ENCODE data around the gene NEK10. TPM values are rescaled to one million over a fixed set of nuclear protein-coding genes. Genes with fewer than 3 reads are reported as not detected.

The NEK10 gene
- total and polyA plus RNA-seq, 2 donors (not counting 3 experiments of a cell fraction or from before 2014, with no cell fraction given), result 0.32 to 5.0 TPM

DNA sequence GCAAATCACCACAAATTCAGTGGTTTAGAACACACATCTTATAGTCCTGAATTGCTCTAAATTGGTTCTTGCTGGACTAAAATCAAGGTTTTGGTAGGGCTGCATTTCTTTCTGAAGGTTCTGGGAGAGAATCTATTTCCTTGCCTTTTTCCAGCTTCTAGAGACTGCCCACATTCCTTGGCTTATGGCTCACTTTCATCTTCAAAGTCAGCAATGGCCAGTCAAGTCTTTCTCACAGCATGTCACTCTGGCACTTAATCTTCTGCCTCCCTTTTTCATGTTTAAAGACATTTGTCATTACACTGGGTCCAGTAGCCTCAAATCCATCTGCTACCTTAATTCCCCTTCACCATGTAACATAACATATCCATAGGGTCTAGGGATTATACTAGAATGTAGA lies 149.0 kb downstream of the NEK10 start:
- TF ChIP-seq EZH2 (IDR thresholded peaks at IDR 0.05; ENCODE audit: borderline replicate concordance, low read depth, low read length, severe bottlenecking) (no peak), MYC (IDR thresholded peaks at IDR 0.05; ENCODE audit: low read depth, low read length) (no peak), GATA2 (IDR thresholded peaks at IDR 0.05; ENCODE audit: insufficient read depth, insufficient read length, low read depth, low read length) (no peak), JUN (IDR thresholded peaks at IDR 0.05; ENCODE audit: borderline replicate concordance, insufficient read depth, insufficient read length, low read depth) (no peak), POLR2AphosphoS5 (IDR thresholded peaks at IDR 0.05; ENCODE audit: insufficient read depth, low read depth, low read length) (no peak), POLR2A (IDR thresholded peaks at IDR 0.05; ENCODE audit: low read depth, low read length) (no peak), FOS (IDR thresholded peaks at IDR 0.05; ENCODE audit: borderline replicate concordance, insufficient read depth, low read length) (no peak)
- TF ChIP-seq, protein P1, sequence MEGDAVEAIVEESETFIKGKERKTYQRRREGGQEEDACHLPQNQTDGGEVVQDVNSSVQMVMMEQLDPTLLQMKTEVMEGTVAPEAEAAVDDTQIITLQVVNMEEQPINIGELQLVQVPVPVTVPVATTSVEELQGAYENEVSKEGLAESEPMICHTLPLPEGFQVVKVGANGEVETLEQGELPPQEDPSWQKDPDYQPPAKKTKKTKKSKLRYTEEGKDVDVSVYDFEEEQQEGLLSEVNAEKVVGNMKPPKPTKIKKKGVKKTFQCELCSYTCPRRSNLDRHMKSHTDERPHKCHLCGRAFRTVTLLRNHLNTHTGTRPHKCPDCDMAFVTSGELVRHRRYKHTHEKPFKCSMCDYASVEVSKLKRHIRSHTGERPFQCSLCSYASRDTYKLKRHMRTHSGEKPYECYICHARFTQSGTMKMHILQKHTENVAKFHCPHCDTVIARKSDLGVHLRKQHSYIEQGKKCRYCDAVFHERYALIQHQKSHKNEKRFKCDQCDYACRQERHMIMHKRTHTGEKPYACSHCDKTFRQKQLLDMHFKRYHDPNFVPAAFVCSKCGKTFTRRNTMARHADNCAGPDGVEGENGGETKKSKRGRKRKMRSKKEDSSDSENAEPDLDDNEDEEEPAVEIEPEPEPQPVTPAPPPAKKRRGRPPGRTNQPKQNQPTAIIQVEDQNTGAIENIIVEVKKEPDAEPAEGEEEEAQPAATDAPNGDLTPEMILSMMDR (IDR thresholded peaks at IDR 0.05; ENCODE audit: extremely low read depth in 1 of 2, insufficient read depth in 1 of 2, low read depth in 1 of 2, low read length in 2 of 2), result no peak
- TF ChIP-seq, protein P2, sequence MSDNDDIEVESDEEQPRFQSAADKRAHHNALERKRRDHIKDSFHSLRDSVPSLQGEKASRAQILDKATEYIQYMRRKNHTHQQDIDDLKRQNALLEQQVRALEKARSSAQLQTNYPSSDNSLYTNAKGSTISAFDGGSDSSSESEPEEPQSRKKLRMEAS (IDR thresholded peaks at IDR 0.05; ENCODE audit: insufficient read depth, insufficient read length), result no peak
- no peaks in the 10 kb centered on the region for H4K20me1 ChIP-seq (replicated peaks; ENCODE audit: control insufficient read depth, extremely low read depth, insufficient read depth, low read length)
- H3K4me1 ChIP-seq (ENCODE audit: control insufficient read depth, extremely low read depth, insufficient read depth, low read length), result peaks cover 4% of the 10 kb centered on the region
- no peak overlapping the region for H3K4me2 ChIP-seq (ENCODE audit: insufficient read depth, low read length)
- no peak overlapping the region for H3K4me3 ChIP-seq (replicated peaks in 1 of 3; ENCODE audit: insufficient read depth in 1 of 3, low read depth in 1 of 3, low read length in 3 of 3)
- no peak for DNase-seq (ENCODE audit: low read depth, low spot score)
- H3K9me1 ChIP-seq (replicated peaks; ENCODE audit: control insufficient read depth, extremely low read depth, insufficient read depth, low read length), result no peaks in the 10 kb centered on the region
- no peaks in the 10 kb centered on the region for H3K79me2 ChIP-seq (ENCODE audit: control insufficient read depth, insufficient read depth, low read length)
- ChIA-PET POLR2A (no interaction called here), CTCF (interaction anchor here (0.7 kb wide), 1 partner anchor 9 kb away, joined by 3 read pairs; no protein-coding TSS in a partner anchor)
- BruUV-seq (replicated peaks), result no TSS peak
- dilution Hi-C loops (cut with MboI; ENCODE audit: extremely low pct_ligation_motif_present, low sequenced_read_pairs) (no loop called here), intact Hi-C loops (cut with micrococcal nuclease) (no loop called here)
- no peaks in the 10 kb centered on the region for H3K27me3 ChIP-seq (ENCODE audit: control insufficient read depth in 2 of 2, insufficient read depth in 2 of 2, low read length in 2 of 2)
- no peaks in the 10 kb centered on the region for H3K36me3 ChIP-seq (ENCODE audit: control insufficient read depth in 2 of 2, extremely low read depth in 1 of 2, insufficient read depth in 2 of 2, low read length in 2 of 2)
- no peaks in the 10 kb centered on the region for H3K9me3 ChIP-seq (replicated peaks; ENCODE audit: control insufficient read depth, insufficient read depth, low read length)
- H3K9ac ChIP-seq (replicated peaks; ENCODE audit: extremely low read depth, insufficient read depth, low read length), result no peak overlapping the region
- no peak for FAIRE-seq
- H3K27ac ChIP-seq (ENCODE audit: insufficient read depth, low read depth, low read length), result no peak overlapping the region
- no peak overlapping the region for H2AFZ ChIP-seq (ENCODE audit: low read depth, low read length)
